SW 1271 (cell line): ENCODE data around the gene PTPRF.
A peak's percentile ranks its signal among the peaks of the same experiment; 100 is the strongest.
"Not testable (repeated sequence)": the region's sequence is repeated elsewhere in the genome, so short reads cannot be mapped to it uniquely, and the experiment has no call there.

Source experiments
- DNase-seq, 2 experiments: peaks; one replicate each; lab custom pipeline; 2025; lab: John Stamatoyannopoulos, UW

PTPRF gene

GRCh38 chr1:43634721-43635120 lies 104.0 kb downstream of the PTPRF start:
- no peak for DNase-seq

DNA sequence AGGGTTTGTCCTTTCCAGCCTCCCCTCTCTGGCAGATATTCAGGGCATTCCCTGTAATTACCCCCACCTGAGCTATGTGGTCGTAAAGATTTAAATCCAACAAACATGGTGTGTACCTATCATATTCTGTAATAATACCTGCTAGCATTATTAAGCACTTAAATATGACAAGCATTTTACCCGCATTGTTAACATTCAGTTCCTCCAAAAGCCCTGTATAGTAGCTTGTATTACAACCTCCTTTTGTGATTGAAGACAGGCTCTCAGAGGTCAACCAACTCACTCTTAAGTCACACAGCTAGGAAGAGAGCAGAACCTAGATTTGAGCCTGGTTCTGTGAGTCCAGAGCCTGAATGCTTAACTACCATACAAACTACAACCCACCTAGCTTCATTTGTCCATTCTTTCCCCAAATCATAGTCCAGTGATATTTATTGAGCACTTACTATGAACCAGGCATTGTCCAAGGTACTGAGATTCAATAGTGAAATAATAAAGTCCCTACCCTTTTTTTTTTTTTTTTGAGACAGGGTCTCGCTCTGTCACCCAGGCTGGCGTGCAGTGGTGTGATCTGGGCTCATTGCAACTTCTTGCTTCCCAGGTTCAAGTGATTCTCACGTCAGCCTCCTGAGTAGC lies 105.4 kb downstream of the PTPRF start:
- DNase-seq, result no peak

DNA sequence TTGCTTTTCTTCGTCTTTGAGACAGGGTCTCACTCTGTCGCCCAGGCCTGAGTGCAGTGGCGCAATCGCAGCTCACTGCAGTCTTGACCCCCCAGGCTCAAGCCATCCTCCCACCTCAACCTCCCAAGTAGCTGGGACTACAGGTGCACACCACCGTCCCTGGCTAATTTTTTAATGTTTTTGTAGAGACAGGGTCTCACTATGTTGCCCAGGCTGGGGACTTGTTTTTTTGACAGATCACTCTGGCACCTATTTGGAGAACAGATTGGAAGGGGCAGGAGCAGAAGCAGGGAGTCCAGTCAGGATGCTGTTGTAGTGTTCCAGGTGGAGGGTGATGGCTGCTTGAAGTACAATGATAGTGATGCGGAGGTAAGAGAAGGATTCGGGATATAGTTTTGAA lies 106.6 kb downstream of the PTPRF start:
- no peak for DNase-seq

- not testable (repeated sequence) for DNase-seq
Measured at GRCh38 chr1:43638381-43638780, 107.7 kb downstream of the PTPRF start.

DNA sequence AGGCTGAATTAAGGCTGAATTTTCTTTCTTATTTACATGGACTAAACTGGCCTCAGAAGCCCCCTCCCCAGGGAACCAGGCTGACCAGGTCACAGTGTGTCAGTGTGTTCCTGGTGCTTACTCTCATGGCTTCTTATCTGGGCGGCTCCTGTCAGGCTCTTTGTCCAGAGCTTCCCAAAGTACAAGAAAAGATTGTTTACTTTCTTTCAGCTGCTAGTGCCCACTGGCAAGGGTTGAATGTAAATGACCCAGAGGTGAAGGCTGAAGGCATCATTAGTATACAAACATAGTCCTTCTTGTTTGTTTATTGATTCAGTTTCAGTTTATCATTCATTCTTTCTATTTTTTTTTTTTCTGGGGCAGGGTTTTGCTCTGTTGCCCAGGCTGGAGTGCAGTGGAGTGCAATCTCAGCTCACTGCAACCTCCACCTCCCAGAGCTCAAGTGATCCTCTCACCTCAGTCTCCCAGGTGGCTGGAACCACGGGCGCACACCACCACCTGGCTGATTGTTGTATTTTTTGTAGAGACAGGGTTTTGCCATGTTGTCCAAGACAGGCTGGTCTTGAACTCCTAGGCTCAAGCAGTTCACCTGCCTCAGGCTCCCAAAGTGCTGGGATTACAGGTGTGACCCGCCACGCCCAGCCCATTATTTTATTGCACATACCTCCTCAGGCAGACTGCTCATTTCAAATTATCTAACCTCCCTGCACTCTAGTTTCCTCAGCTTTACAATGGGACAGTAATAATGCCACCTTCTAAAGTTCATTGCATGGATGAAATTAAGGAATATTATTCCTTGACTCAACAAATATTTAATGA lies 109.5 kb downstream of the PTPRF start:
- no peak for DNase-seq

DNA sequence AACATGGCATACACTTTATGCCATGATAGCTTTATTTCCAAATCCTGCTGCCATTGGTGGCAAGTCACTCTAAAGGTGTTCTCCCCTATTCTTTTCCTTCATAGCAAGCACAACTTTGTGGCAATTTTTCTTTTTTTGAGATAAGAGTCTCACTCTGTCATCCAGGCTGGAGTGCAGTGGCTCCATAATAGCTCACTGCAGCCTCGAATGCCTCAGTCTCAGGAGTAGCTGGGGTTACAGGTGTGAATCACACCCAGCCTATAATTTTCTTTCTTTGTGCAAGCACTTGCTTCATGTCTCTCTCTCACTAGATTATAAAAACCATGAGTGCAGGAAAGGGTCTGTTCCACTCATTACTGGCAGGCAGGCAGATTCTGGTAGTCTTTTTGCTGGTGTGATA lies 113.9 kb downstream of the PTPRF start:
- DNase-seq, result no peak

DNA sequence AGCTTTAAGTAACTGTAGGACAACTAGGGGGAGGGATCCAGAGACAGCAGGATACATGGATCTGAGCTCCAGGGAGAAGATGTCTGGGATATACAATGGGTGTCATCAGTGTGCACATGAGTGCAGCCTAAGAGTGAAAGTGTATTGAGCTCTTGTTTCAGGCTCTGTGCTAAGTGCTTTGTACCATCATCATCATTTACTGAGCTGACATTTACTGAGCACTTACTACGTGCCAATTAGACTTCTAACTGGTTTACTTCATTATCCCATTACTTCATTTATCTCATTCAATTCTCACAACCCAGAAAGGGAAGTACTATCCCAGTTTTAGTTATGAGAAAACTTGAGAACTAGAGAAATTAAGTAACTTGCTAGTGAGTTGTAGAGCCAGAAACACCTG lies 114.8 kb downstream of the PTPRF start:
- DNase-seq, result no peak

DNA sequence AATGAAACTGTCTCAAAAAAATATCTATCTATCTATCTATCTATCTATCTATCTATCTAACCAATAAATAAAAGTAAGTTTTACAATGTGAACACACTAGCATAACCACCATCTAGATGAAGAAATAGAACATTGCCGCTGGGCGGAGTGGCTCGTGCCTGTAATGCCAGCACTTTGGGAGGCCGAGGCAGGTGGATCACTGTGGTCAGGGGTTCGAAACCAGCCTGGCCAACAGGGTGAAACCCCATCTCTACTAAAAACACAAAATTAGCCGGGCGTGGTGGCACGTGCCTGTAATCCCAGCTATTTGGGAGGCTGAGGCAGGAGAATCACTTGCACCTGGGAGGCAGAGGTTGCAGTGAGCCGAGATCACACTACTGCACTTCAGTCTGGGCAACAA lies 116.6 kb downstream of the PTPRF start:
- DNase-seq, result not testable (repeated sequence)

DNA sequence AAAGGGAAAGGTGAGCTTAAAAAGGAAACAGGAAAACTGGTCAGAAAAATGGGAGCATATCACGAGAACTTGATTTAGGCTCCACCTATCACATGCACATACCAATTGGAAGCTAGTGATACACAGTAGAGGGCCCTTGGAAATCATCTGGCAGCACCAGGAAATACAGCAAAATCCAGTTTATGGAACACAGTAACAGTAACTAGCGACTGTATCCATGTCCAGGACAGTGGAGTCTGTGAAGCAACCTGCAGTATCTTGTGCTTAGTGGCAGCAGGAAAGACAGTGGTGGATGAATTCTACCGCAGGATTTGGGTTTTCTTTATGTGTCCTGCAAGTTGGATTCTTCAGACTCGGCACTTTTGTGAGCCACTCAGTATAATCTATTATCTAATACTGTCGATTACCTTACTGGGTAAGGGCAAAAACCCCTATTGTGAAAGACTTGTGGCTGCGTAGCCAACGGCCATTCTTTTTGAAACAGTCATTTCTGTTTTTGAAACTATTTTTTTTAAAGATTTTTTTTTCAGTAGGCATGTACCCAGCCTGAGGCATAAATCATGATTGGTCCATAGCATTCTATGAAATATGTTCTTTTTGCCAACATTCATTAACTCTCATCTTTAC lies 117.7 kb downstream of the PTPRF start:
- DNase-seq, result no peak

GRCh38 chr1:43648876-43649477 lies 118.3 kb downstream of the PTPRF start:
- DNase-seq, result no peak

GRCh38 chr1:43650310-43651085 lies 119.8 kb downstream of the PTPRF start:
- peak; percentile 86 to 93 for DNase-seq

DNA sequence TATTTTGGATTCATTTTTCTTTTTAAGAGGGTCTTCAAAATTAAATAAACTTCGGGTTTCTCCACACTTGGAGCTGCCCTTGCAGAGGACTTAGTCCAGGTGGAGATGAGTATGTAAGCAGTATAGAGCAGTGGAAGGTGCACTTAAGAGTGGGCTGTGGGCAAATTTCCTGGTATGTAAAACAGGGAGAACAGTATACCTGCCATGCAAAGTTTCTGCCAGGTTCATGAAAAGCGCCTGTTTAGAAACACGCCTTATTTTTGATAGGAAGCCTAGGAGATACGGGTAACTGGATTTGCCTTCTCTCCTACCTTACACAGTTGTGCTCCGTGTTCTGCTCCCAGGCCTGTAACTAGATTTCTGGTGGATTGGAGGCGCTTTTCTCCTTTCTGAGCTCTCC lies 120.5 kb downstream of the PTPRF start:
- no peak for DNase-seq

DNA sequence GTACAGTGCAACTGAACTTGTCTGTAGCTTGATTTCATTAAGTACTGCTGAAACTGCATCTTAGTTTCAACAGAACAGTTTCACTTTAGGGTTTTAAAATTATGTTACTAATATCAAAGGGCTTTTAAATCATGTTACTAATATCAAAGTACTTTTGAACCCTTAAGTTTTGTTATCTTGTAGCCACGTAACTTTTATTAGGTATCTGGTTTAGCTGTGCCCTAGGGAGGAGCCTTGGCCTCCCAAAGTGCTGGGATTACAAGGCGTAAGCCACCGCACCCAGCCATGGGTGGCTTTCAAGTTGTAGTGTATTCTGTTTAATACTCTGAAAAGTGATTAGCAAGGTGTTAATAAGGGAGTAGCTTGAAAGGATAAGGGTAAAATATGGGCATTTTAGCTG lies 121.2 kb downstream of the PTPRF start:
- DNase-seq, result no peak

GRCh38 chr1:43653339-43653738 lies 122.7 kb downstream of the PTPRF start:
- DNase-seq, result peak in 1 of 2 experiments; percentile 20

- no peak for DNase-seq
Measured at GRCh38 chr1:43653893-43654292, 123.2 kb downstream of the PTPRF start.

GRCh38 chr1:43655953-43656352 lies 125.3 kb downstream of the PTPRF start:
- no peak for DNase-seq

DNA sequence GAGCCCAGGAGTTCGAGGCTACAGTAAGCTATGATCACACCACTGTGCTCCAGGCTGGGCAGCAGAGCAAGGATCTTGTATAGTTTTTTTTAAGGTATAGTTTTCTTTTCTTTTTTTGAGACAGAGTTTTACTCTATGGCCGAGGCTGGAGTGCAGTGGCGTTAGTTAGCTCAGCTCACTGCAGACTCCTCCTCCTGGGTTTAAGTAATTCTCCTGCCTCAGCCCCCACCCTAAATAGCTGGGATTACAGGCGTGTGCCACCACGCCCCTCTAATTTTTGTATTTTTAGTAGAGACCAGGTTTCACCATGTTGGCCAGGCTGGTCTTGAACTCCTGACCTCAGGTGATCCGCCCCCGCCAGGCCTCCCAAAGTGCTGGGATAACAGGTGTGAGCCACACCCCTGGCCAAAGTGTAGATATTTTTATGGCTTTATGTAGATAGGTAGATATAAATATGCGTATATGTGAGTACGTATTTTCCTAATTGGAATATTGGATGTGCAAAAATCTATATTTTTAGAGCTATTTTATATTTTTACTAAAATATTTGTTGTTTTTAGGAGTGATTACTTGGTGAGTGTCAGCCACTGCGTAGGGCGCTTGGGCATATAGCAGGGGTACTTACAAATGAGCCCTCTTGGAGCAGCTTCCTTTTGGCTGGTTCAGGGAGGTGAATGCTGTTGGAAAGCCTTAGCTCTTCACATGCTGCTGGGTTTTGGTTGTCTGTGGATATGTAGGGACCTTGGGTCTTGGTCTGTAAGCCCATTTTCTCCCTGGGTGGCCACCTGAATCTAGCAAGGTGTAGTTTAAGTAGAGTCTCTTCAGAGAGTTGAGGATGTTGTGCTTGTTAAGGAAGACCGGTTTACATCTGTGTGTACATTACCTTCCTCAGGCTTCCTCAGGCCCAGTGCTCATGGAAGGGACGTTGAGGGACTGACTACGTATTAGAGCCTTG lies 128.8 kb downstream of the PTPRF start:
- DNase-seq, result no peak

GRCh38 chr1:43660355-43660754 lies 129.7 kb downstream of the PTPRF start:
- DNase-seq, result no peak

- DNase-seq, result no peak
Measured at GRCh38 chr1:43664369-43664768, 133.7 kb downstream of the PTPRF start.

GRCh38 chr1:43666608-43667007 lies 135.9 kb downstream of the PTPRF start:
- no peak for DNase-seq

- DNase-seq, result no peak
Measured at GRCh38 chr1:43668956-43669355, 138.3 kb downstream of the PTPRF start.
